DND-41 (cell line): ENCODE data around the gene WLS.

Experiments used
- ATAC-seq: fragments of 200-7000 bp; cut with Tn5 transposase; 3 replicates; pipeline ENCODE4 v1.9.1; 2021; ENCODE audit warnings: low read depth; ENCODE audit not compliant: insufficient read depth
- DNase-seq: peaks from one replicate; pipeline ENCODE4 v3.0.0-alpha.2; 2020
- H2AFZ ChIP-seq: 2 replicates; pipeline ENCODE4 v1.6.0; 2012; ENCODE audit warnings: low read depth, low read length
- H3K27ac ChIP-seq: 2 replicates; pipeline ENCODE4 v1.5.1; 2012; ENCODE audit warnings: low read length, inconsistent platforms
- H3K27me3 ChIP-seq: fragments of 200-600 bp; sonication (generic); 2 replicates; pipeline ENCODE4 v1.6.0; 2012; ENCODE audit warnings: low read length, mild to moderate bottlenecking, inconsistent platforms; ENCODE audit not compliant: insufficient read depth, poor library complexity
- H3K36me3 ChIP-seq: 2 replicates; pipeline ENCODE4 v1.5.1; 2012; ENCODE audit warnings: low read length, inconsistent platforms; ENCODE audit not compliant: insufficient read depth
- H3K4me1 ChIP-seq: 2 replicates; pipeline ENCODE4 v1.5.1; 2012; ENCODE audit warnings: mild to moderate bottlenecking, low read length; ENCODE audit not compliant: insufficient read depth
- H3K4me2 ChIP-seq: 2 replicates; pipeline ENCODE4 v1.6.0; 2012; ENCODE audit warnings: mild to moderate bottlenecking, moderate library complexity, low read length, inconsistent platforms; ENCODE audit not compliant: insufficient read depth
- H3K4me3 ChIP-seq, 2 experiments: fragments of 200-600 bp in 1 of 2; shearing (Covaris generic) in 1 of 2; 2 replicates each; pipeline ENCODE4 v1.5.1; 2012 to 2016; ENCODE audit warnings: inconsistent platforms in 2 of 2, low read length in 2 of 2, mild to moderate bottlenecking in 2 of 2, low read depth in 1 of 2, moderate library complexity in 1 of 2
- H3K79me2 ChIP-seq: 2 replicates; pipeline ENCODE4 v1.6.0; 2012; ENCODE audit warnings: low read length, inconsistent platforms; ENCODE audit not compliant: insufficient read depth
- H3K9ac ChIP-seq: 2 replicates; pipeline ENCODE4 v1.6.0; 2012; ENCODE audit warnings: low read depth, mild to moderate bottlenecking, inconsistent platforms, low read length, moderate library complexity
- H3K9me3 ChIP-seq: 2 replicates; pipeline ENCODE4 v1.5.1; 2012; ENCODE audit warnings: low read length, moderate library complexity, mild to moderate bottlenecking, inconsistent platforms; ENCODE audit not compliant: insufficient read depth, severe bottlenecking
- H4K20me1 ChIP-seq: 2 replicates; pipeline ENCODE4 v1.6.0; 2012; ENCODE audit warnings: low read length; ENCODE audit not compliant: insufficient read depth
- CTCF ChIP-seq: IDR thresholded peaks from 2 replicates; pipeline ENCODE4 v1.5.1; 2012; ENCODE audit warnings: borderline replicate concordance, low read length, moderate library complexity, mild to moderate bottlenecking; ENCODE audit not compliant: poor library complexity, severe bottlenecking; ENCODE audit errors: extremely low read depth
- EZH2 ChIP-seq: IDR thresholded peaks from 3 replicates; pipeline ENCODE4 v1.6.1; 2012; ENCODE audit warnings: borderline replicate concordance, low read depth, mild to moderate bottlenecking, moderate library complexity, low read length, inconsistent platforms; ENCODE audit not compliant: severe bottlenecking

Gene WLS

DNA sequence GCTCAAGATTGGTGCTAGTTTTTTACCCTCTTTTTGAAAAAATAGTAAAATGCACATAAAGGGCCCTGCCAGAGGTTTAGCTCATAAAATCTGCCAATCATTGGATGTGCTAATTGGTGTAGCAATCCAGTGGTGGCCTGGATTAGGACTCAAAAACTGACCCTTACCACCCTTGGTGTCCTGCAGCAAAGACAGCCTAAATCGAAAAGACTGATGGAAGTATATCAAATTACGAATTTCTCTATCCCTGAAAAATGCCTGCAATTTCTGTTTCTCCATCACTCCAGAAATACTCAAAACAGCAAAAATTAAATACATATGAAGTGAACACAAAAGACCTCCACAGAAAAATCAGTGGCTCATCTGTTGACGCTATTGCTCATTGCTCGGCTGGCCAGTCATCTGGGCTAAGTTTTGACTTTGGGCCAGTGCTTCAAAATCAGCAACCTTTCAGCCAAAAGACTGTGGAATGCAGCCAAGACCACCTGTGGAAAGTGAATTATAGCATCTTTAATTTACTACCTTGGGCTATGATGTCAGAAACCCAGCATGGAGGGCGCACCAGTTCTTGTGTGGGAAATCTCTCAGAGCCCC is 30.0 kb downstream of the WLS start:
- H2AFZ ChIP-seq: no peak overlapping the region
- no peak for TF ChIP-seq EZH2
- no peak for TF ChIP-seq CTCF
- no peak overlapping the region for H3K9ac ChIP-seq
- H3K4me1 ChIP-seq: no peaks in the 10 kb centered on the region
- H3K79me2 ChIP-seq: no peaks in the 10 kb centered on the region
- no peaks in the 10 kb centered on the region for H4K20me1 ChIP-seq
- H3K27me3 ChIP-seq: no peaks in the 10 kb centered on the region
- H3K4me3 ChIP-seq: no peak overlapping the region
- DNase-seq (no peak), ATAC-seq (no peak)
- H3K4me2 ChIP-seq: no peak overlapping the region
- H3K27ac ChIP-seq: no peak overlapping the region
- H3K9me3 ChIP-seq: no peaks in the 10 kb centered on the region
- H3K36me3 ChIP-seq: no peaks in the 10 kb centered on the region

DNA sequence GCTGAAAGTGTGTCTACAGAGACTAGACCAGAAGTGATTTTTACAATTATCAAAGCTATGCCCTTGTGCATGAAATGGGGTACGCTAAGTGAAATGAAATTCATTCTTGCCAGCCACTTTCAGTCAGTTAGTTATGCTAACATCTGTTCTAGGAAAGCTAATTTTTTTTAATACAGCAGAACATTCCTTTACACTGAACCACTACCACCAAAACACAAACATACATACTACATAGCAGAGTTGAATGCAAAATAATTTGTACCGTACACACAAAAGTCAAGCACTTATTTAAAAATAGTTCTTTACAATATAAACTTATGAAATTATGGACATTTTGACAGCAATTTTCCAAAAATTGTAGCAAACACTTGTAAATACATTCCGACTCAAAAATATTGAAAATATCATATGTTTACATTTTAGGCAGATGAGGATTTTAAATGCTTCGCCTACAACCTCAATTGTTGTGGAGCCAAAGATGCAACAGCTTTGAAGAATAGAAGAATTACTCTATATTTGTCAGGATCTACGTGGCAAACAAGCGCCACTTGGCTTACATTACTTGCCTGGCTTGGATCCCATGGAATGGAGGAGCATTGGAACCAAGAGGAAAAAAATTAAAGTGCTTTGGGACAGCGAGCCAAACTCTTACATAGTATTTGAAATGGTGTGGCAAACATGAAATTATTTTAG is 30.6 kb downstream of the WLS start:
- Histone ChIP-seq H2AFZ (no peak overlapping the region), H3K27me3 (no peaks in the 10 kb centered on the region), H3K4me3 (no peak overlapping the region), H3K36me3 (no peaks in the 10 kb centered on the region), H3K9me3 (no peaks in the 10 kb centered on the region), H3K4me2 (no peak overlapping the region), H3K4me1 (no peaks in the 10 kb centered on the region), H3K9ac (no peak overlapping the region), H4K20me1 (no peaks in the 10 kb centered on the region), H3K27ac (no peak overlapping the region), H3K79me2 (no peaks in the 10 kb centered on the region)
- no peak for DNase-seq
- no peak for TF ChIP-seq EZH2
- no peak for TF ChIP-seq CTCF
- no peak for ATAC-seq

DNA sequence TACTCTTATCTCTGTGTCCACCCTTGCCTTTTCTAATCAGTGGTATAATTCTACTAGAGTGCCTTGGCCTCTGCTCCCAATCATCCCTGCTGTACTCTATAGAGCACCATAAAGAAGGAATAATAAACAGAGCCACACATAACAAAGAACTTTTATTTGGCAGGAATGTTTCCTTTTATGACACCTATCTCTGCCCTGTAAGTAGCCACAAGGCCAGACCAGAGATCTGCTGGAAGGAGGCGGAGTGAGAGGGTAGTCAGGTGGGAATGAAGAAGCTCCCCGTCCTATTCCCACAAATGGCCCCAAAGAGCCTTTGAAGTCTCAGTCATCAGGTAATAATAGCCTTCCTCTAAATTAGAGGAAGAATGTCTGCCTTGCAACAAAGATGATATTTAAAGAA is 32.7 kb downstream of the WLS start:
- Histone ChIP-seq H3K9me3 (no peaks in the 10 kb centered on the region), H3K27ac (no peak overlapping the region), H3K27me3 (no peaks in the 10 kb centered on the region), H4K20me1 (no peaks in the 10 kb centered on the region), H3K36me3 (no peaks in the 10 kb centered on the region), H3K4me1 (no peaks in the 10 kb centered on the region), H3K4me3 (no peak overlapping the region), H3K9ac (no peak overlapping the region), H2AFZ (no peak overlapping the region), H3K4me2 (no peak overlapping the region), H3K79me2 (no peaks in the 10 kb centered on the region)
- ATAC-seq: no peak
- no peak for DNase-seq
- no peak for TF ChIP-seq EZH2

DNA sequence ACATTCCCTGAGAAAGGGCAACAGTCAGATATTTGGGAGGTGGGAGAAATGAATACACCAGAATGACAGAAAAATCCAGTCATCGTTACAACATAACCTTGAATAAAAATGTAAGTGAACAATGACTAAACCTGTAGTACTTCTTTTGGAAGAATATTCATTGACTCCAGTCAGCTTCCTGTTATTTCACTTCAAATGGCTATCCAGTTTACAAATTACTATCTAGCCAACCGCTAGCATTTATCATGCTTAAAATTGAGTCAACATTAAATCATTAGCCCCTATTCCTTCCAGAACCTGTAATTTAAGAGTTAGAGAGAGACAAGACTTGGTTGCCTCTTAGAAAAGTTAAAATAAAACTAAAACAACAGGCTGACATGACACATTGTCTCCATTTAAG is 33.6 kb downstream of the WLS start:
- no peak for TF ChIP-seq CTCF
- no peak for TF ChIP-seq EZH2
- no peak for ATAC-seq
- no peak overlapping the region for H3K27ac ChIP-seq

More for the DNA sequence above, 33.6 kb downstream of the WLS start:
- no peaks in the 10 kb centered on the region for H3K79me2 ChIP-seq
- H3K9me3 ChIP-seq: no peaks in the 10 kb centered on the region
- no peaks in the 10 kb centered on the region for H3K36me3 ChIP-seq
- no peak overlapping the region for H3K9ac ChIP-seq
- no peak for DNase-seq
- no peaks in the 10 kb centered on the region for H4K20me1 ChIP-seq
- no peak overlapping the region for H2AFZ ChIP-seq
- H3K27me3 ChIP-seq: no peaks in the 10 kb centered on the region
- H3K4me1 ChIP-seq: no peaks in the 10 kb centered on the region
- H3K4me3 ChIP-seq: no peak overlapping the region
- H3K4me2 ChIP-seq: no peak overlapping the region
